ENCODE data around the gene DXO. TPM values are rescaled to one million over a fixed set of nuclear protein-coding genes. Genes with fewer than 3 reads are reported as not detected.

The DXO gene
- total and polyA plus RNA-seq, 2 of the 13 experiments (the other 11 are each of a cell fraction or from before 2014, with no cell fraction given) = 18.6 to 26.2 TPM

- TF ChIP-seq ZNF512 (CRISPR knock-in tag; IDR thresholded peaks at IDR 0.05) (no peak), ZNF556 (CRISPR knock-in tag; IDR thresholded peaks at IDR 0.05; ENCODE audit: borderline replicate concordance) (no peak), MED1 (CRISPR knock-in tag; IDR thresholded peaks at IDR 0.05) (no peak), NR2F1 (CRISPR knock-in tag; IDR thresholded peaks at IDR 0.05) (no peak), ZNF317 (CRISPR knock-in tag; IDR thresholded peaks at IDR 0.05) (peak; percentile 56; the same call in 1 of the 2 replicates), RCOR2 (CRISPR knock-in tag; IDR thresholded peaks at IDR 0.05) (no peak; the same call in 1 of the 2 replicates), NRL (CRISPR knock-in tag; IDR thresholded peaks at IDR 0.05; ENCODE audit: borderline replicate concordance) (peak; percentile 63), ZNF501 (CRISPR knock-in tag; IDR thresholded peaks at IDR 0.05) (no peak), ZNF296 (CRISPR knock-in tag; conservative IDR thresholded peaks at IDR 0.05) (no peak), ZNF629 (CRISPR knock-in tag; conservative IDR thresholded peaks at IDR 0.05) (no peak), PRMT3 (CRISPR knock-in tag; IDR thresholded peaks at IDR 0.05; ENCODE audit: borderline replicate concordance, low read depth) (no peak), CENPBD1 (CRISPR knock-in tag; IDR thresholded peaks at IDR 0.05; ENCODE audit: borderline replicate concordance, low read depth) (no peak), ZNF30 (CRISPR knock-in tag; IDR thresholded peaks at IDR 0.05) (peak; percentile 37; the same call in 1 of the 2 replicates), ZNF589 (CRISPR knock-in tag; conservative IDR thresholded peaks at IDR 0.05) (no peak), PRDM4 (CRISPR knock-in tag; IDR thresholded peaks at IDR 0.05; ENCODE audit: borderline replicate concordance) (no peak), ZSCAN29 (CRISPR knock-in tag; conservative IDR thresholded peaks at IDR 0.05) (no peak), DMTF1 (CRISPR knock-in tag; IDR thresholded peaks at IDR 0.05) (no peak), ZNF607 (CRISPR knock-in tag; IDR thresholded peaks at IDR 0.05; ENCODE audit: borderline replicate concordance) (no peak), PTBP1 (IDR thresholded peaks at IDR 0.05; ENCODE audit: low read depth, low read length, poor library complexity, severe bottlenecking) (no peak), TOE1 (CRISPR knock-in tag; IDR thresholded peaks at IDR 0.05) (no peak), MNT (IDR thresholded peaks at IDR 0.05) (no peak), MTF2 (CRISPR knock-in tag; IDR thresholded peaks at IDR 0.05; ENCODE audit: borderline replicate concordance) (peak; percentile 83)
Measured at GRCh38 chr6:31946370-31946885, 25.5 kb downstream of the DXO start (continued).

Data from HepG2 (cell line).